Inflammatory macrophage treated with lipopolysaccharide for 4 hours (primary cell): Measurements from ENCODE around the gene VAT1L.

ENCODE experiments used
- DNase-seq: peaks from one replicate; pipeline ENCODE4 v3.0.0-alpha.2; 2020

Gene VAT1L, protein sequence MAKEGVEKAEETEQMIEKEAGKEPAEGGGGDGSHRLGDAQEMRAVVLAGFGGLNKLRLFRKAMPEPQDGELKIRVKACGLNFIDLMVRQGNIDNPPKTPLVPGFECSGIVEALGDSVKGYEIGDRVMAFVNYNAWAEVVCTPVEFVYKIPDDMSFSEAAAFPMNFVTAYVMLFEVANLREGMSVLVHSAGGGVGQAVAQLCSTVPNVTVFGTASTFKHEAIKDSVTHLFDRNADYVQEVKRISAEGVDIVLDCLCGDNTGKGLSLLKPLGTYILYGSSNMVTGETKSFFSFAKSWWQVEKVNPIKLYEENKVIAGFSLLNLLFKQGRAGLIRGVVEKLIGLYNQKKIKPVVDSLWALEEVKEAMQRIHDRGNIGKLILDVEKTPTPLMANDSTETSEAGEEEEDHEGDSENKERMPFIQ

DNA sequence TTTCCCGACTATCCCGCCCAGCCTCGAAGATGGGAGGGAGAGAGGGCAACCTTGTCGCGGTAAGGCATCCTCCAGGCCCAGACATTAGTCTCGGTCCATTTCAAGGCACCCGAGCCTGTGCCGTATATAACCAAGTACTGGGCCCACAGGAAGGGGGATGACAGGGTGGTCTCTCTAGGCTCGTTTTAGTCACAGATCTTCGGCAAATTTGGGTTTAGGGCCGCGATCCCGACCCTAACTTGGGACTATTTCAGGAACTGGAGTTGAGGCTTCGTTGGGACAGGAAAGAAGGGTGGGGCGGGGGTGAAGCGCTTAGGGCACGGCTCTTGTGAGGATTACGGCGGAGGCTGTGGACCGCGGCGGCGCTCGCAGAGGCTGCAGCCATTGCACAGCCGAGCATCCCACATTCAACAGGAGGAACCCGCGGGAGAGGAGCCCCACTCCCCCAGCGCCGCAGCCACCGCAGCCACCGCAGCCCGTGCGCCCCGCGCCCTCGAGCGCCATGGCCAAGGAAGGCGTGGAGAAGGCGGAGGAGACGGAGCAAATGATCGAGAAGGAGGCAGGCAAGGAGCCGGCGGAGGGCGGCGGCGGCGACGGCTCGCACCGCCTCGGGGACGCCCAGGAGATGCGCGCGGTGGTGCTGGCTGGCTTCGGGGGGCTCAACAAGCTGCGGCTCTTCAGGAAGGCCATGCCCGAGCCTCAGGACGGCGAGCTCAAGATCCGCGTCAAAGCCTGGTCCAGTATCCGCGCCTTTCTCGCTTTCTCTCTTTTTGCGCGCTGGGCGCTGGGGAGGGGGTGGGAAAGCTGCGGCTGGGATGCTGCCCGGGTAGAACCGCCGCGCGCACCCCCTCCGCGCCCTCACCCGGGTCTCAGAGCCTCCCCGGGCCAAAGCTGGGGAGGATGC, at the start of gene VAT1L:
Gene VAT1L, plus strand, starts transcription at position 384 of the 904 bp plus-strand sequence. Its CDS starts 119 bp downstream, at position 503.
- no peak for DNase-seq

DNA sequence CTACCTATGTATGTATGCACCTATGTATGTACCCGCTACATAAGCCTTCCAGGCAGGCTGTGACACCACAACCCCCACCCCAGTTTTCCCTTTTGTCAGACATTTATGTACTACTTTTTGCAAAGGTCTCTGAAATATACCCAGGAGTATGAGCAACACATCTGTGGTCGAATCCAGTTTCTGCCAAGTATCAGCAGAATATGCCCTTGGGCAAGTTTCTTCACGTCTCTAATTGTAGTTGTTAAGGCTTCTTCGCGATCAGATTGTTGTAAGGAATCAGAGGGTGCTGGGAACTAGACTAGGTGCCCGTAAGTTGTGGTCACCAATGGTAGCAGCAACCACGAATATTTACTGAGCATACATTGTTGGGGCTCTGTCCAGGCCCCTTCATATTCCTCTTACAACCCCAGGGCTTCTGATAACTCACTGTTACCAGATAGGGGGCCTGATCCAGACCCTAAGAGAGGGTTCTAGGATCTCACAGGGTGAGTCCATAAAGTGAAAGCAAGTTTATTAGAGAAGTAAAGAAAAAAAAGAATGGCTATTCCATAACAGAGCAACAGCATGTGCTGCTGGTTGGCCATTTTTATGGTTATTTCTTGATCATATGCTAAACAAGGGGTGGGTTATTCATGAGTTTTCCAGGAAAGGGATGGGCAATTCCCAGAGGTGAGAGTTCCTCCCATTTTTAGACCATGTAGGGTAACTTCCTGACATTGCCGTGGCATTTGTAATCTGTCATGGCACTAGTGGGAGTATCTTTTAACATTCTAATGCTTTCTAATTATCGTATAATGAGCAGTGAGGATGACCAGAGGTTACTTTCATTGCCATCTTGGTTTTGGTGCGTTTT, 49.4 kb upstream of the VAT1L start:
- no peak for DNase-seq

DNA sequence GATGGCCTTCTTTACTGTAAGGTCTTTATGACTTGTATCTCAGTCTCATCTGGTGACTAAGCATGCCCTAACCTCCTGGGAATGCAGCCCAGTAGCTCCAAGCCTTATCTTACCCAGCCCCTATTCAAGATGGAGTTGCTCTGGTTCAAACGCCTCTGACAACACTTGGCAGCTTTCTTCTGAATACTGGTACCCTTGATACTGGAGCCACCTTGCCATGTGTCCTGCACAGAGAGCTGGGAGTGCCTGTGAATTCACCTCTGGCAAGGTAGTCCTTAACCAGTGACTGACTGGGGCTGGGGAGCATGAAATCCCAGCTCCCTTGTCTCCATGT, 48.8 kb upstream of the VAT1L start:
- no peak for DNase-seq

DNA sequence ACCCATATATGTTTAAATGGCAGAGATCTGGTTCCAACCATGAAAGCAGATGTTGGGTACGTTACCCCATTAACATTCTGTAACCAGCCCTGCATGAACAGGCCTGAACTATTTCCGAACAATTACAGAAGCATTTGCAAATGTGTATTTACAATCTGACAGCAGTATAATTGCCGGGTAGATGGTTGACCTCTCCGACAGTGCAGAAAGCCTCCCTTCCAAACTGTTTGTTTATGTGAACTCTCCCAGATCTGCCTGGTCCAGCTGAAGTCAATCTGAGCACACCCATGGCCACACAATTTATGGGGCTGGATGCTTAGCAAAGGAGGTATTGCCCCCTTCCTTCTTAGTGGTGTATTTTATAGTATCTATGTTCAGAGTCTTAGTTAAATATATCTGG, 44.2 kb upstream of the VAT1L start:
- DNase-seq: no peak

DNA sequence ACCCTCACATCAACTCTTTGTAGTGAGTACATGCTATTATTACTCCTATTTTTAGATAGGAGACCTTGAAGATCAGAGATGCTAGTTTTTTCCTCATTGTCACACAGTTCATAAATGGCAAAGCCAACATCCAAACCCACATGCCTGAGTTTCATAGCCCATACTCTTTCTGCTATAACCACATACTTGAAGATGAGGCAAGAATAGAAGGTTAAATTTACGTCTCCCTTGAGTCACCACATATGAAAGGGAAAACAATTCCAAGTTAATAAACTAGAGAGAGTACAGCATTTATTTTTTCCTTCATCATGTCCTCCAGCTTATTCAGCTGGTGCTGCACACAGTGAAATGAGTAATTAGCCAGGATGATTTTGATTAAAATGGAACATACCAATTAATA, 42.4 kb upstream of the VAT1L start:
- no peak for DNase-seq

DNA sequence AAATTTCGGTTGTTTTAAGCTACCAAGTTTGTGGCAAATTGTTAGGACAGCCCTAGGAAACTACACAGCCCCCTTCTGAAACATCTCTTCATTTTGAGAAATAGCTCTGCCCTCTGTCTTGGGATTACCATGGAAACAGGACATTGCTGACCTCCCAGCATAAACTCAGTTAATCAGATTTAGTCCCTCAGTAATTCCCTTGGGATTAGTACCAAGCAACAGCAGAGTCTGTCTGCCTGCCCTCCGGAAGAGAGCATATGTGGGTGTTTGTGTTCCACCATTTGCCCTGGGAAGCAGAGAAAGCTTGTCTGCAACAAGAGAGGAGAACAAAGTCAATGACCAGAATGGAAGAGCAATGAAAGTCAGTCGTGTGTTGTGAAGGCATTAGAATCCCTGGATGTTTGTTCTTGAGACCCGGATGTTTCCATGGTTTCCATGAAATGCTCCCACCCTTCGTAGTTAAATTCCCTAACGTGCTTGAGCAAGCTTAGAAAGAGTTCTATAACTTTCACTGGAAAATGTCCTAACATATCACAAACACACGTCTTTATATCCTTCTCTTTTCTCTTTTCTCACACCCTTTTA, 39.9 kb upstream of the VAT1L start:
- DNase-seq: no peak

DNA sequence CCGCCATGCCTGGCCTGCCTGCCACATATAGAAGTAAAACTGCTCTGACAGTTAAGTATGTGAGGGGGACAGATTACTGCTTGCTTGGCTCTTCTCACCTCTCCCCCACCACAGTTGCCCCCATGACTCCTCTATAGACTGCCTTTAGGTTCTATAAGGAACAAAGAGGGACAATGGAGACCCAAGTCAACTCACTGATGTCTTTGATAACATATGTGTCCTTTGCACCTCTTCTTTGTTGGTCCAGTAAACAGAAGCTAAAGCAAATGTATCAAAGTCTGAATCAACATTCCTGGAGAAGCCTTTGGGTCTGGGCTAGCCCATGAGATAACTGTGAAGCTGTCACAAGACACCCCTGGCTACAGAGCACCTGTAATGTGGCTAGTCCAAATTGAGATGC, 38.9 kb upstream of the VAT1L start:
- DNase-seq: no peak

DNA sequence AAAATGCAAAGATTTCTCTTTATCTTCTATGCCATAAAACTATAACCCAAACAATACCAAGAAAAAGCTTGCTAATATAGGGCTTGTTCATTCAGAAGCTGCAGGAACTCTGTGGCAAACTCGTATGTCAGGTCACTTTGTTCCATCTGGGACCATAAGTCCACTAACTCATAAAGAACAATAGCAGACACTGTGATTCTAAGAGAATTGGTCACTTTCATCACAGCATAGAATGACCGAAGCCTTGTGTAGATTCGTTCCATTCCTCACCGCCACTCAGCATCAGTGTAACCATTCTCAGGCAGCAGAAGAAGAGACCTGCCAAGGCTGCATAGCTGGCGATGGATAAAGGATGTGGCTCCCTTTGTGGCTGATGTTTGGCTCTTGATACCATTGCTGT, 30.3 kb upstream of the VAT1L start:
- no peak for DNase-seq

DNA sequence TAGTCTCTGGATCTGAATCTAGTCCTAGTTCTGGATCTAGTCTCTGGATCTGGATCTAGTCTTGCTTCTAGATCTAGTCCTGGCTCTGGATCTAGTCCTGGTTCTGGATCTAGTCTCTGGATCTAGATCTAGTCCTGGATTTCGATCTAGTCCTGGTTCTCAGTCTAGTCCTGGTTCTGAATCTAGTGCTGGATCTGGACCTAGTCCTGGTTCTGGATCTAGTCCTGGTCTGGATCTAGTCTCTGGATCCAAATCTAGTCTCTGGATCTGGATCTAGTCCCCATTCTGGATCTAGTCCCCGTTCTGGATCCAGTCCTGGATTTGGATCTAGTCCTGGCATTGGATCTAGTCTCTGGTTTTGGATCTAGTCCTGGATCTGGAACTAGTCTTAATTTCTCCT, 29.9 kb upstream of the VAT1L start:
- no peak for DNase-seq

DNA sequence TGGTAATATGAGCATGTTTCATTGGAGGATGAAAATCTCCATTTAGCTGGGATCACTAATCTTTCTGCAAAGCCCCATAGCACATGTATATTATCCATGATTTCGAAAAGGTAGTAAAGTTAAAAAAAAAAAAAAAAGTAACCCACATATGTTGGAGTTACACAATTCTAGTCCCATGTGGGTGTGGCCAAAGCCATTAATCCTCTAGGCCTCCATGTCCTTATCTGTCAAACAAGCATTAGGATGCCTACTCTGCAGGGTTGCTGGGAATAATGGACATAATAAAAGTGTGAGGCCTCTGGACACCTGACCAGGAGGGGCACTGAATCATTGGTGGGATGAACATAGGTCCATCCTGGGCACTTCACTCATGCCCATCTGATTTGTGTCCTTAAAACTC, 29.2 kb upstream of the VAT1L start:
- DNase-seq: no peak

DNA sequence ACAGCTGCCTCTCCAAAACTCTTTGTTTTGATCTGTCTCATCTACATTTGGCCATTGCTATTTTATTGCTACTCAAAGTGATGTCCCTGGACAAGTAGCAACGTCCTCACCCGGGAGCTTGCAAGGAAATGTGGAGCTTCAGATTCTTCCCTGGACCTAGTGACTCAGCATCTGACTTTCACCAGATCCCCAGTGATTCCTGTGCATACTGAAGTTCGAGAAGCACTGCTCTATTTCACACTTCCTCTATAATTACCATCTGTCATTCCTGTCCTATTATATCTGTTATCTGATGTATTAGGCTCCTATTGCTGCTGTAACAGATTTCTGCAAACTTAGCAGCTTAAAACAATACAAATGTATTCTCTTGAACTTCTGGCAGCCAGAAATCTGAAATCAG, 28.5 kb upstream of the VAT1L start:
- DNase-seq: no peak

DNA sequence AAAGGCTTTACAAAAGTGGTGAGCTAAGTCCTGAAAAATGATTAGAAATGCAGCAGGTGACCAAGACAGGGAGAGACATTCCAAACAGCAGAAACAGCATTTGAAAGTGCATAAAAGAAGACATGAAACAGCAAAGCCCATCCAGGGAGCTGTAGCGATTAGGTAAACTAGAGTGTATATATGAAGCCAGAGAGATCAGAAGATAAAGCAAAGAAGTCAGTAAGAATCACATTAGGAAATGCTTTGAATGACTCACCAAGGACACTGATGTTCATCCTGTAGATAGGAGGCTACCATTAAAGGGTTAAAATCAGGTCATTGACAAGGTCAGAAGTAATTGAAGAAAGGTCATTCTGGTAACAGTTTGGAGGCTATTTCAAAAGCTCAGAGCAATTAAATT, 27.6 kb upstream of the VAT1L start:
- no peak for DNase-seq

DNA sequence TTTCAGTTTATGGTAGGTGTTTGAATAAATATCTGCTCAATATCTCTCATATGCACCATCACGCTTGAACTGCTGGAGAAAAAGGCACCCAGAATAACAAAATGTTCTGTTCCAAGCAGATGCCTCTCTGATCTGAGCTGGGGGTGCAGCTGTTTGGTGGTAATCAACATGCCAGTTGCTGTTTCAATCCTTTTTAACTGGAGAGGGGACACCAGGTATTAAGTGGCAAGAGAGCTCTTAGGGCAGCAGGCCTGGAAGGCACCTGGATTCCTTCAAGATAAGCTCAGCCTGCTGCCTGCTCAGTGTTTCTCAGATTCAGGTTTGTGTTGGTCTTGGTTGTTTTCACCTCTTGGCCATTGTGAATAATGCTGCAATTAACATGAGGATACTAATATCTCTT, 27.2 kb upstream of the VAT1L start:
- DNase-seq: no peak

DNA sequence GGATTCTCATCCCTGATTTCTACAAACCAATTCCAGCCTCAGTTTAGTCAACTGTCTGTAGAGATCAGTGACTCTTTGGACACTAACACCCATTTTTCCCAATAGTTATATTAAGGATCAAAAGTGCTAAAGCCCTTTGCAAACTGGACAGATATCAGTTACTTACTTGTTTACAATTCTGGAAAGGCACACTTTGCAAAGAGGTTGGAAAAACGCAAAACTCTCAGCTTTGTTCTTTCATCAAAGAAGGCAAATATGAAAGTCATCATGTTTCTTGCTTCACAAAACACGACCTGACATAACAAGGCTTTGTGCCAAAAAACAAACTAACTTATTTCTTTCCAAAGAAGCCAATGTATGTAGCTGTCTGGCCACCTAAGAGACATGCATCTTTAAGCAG, 26.1 kb upstream of the VAT1L start:
- no peak for DNase-seq

DNA sequence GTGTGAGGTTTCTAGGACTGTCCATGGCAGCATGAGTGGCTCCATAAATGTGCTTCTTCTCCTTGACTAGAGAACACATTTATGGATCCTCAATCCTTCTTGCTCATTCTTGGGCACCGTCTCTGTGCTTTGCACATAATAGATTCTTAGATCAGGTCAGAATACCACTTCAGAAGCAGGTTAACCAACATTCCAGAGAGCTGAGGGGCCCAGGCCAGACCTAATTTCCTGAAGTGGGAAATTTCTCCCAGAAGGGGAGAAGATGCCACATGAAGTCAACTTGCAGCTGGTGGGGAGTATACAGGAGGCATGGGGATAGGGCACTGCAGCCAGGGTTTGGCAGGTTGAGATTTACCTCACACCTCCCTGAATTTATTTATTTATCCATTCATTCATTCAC, 24.4 kb upstream of the VAT1L start:
- no peak for DNase-seq

DNA sequence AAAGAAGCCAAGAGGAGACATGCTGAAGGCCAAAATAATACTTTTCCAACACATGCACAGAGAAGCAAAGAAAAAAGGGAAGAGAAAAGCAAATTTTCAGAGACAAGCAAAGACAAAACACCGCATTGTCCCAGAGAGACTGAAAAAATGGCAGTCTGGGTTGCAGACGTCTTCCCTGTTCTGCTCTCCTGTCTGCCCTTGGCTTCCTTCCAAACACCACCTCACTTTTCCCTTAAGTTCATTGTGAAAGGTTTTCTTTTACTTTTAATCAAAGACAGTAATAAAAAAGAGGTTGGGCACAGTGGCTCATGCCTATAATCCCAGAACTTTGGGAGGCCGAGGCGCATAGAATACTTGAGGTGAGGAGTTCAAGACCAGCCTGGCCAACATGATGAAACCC, 21.2 kb upstream of the VAT1L start:
- DNase-seq: no peak

DNA sequence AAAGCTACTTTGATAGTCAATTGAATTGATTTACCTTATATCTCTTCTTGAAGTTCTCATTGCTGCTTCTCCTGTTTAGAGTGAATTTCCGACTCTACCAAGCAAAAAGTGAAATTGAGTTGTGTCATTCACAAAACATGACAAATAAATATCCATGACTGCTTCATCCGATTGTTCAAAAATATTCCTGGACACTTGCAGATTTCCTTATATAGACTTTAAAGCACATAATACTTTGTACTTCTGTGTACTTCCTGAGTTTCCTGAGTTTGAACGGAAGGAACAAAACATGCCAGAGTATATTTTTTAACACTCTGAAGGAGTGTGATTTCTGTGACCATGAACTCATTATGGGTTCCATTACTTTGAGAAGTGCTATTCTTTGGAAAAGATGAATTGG, 20.5 kb upstream of the VAT1L start:
- no peak for DNase-seq

DNA sequence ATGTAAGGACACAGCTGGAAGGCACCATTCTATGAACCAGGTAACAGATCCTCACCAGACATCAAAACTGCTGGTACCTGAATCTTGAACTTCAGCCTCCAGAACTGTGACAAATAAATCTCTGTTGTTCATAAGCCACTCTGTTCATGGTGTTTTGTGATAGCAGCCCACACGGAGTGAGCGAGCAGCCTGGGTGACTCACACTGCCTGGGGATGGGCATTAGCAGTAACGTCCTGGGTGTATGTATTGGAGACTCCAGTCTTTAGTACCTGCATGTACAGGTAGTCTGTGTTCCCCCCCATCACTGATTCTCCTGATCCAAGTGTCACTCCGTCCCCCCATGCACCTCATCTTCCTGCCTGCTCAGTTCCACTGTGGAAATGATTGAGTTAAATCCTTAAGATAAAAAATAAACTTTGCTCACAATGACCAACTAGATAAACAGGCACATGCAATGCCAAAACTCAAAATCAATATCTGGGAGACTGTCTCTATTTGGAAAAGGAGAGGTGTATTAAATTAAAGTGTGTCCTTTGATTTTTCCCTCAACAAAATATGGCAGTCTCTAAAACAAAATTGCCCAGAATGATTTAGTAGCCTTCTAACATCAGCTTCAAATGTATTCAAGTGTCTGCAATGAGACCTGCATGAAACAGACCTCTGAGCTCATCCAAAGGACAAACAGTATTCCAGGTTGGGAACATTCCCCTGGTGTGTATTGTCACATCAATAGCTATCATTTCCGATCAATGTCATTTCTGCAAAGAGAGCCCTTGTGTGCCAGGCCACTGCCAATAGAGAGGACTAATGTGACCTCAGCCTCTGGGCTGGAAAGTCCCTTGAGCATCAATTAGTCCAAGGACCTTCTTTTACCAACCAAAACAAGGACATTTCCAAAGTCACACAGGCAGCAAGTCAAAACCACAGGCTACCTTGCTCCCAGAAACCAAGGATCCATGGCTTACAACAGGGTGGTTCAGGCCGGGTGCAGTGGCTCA, 12.2 kb upstream of the VAT1L start:
- no peak for DNase-seq

DNA sequence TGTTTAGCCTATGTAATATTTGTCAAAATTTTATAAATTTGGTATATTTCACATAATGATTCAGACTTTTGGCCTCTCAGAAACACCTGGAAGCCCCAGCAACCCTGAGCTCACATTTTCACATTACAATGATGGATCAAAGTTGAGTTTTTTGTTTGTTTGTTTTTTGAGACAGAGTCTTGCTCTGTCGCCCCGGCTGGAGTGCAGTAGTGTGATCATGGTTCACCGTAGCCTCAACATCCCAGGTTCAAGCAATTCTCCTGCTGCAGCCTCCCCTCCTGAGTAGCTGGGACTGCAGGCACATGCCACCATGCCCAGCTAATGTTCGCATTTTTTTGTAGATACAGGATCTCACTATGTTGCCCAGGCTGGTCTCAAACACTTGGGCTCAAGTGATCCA, 10.6 kb upstream of the VAT1L start:
- DNase-seq: no peak

DNA sequence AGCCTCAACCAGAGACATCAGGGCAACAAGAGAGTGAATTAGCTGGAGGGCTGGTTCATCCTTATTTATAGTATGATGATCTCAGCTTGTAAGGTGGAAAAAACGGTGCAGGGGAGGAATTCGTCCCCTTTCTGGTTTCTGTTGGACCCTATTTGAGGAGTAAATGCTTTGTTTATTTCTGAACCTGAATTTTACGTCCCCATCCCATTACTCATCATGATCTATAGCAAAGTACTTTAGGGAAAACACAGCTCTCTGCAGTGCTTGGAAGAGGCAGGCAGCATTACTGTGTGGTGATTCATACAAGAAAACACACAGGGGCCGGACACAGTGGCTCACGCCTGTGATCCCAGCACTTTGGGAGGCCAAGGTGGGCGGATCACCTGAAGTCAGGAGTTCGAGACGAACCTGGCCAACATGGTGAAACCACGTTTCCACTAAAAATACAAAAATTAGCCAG, 8.0 kb upstream of the VAT1L start:
- no peak for DNase-seq

DNA sequence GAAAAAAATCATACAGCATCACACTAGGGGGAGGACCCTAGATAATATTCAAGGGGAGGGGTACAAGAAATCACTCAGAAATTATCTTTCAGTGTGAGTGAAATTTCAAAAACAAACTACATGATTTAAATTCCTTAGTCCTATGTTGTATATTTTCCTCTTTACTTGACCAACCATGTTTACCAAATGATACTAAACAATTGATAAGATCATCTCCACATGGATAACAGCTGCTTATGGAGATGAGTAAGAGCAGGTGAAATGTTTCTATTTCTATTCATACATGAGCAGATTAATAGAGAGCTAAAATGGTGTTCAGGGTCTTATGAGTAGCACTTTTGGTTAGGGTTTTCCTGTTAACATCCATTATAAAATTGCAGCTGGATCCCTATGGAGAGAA, 7.3 kb upstream of the VAT1L start:
- no peak for DNase-seq

DNA sequence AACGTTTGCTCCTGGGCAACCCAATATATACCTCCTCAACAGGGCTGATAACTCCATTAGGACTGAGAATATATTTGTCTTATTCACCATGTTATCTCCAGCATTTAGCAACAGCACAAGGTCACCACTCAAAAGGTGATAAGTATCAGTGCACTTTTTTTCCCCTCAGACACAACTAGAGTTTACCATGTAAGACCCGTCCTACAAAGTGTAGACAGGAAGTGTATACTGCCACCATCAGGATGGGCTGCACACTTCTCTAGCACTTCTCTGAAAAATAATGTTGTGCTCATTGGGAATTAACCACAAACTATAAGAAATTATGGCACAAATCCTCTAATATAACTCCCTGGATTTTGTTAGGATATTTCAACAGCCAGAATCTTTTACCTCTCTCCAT, 5.7 kb upstream of the VAT1L start:
- peak; percentile 2 for DNase-seq
